K562 (cell line): Measurements from ENCODE around the gene BEND6. TPM values are rescaled to one million over a fixed set of nuclear protein-coding genes. Genes with fewer than 3 reads are reported as not detected.

Experiments used
- ATAC-seq: fragments of 200-7000 bp; cut with Tn5 transposase; 3 replicates; pipeline ENCODE4 v1.9.1; 2020; ENCODE audit warnings: moderate library complexity
- BruUV-seq: library from RNA; stranded (reverse); fragments of 400-500 nt; replicated peaks from 2 replicates; lab custom pipeline; 2021; lab: Mats Ljungman, UMichigan
- CTCF ChIA-PET: fragments of 300-600 bp; formaldehyde crosslinking; extraction: SDS; loops from one replicate; lab custom pipeline; 2021; ENCODE audit warnings: low intra/inter-chr PET ratio; lab: Yijun Ruan, JAX
- POLR2A ChIA-PET: fragments of 300-600, 350-650 bp; sonication (Branson Sonifier 250); formaldehyde crosslinking; extraction: SDS; loops from one replicate; lab custom pipeline; 2021; ENCODE audit warnings: antibody characterized with exemption, inconsistent platforms; lab: Yijun Ruan, JAX
- DNase-seq, 4 experiments: peaks; one replicate each; pipeline versions ENCODE4 v3.0.0 to v3.0.0-alpha.2; 2011 to 2018; ENCODE audit warnings: low spot score in 3 of 4, mixed read lengths in 3 of 4; ENCODE audit errors: extremely low read depth in 1 of 4
- FAIRE-seq: peaks from 2 replicates; lab custom pipeline; 2011; peaks lifted over from hg19 to GRCh38; lab: Jason Lieb, UNC
- H2AFZ ChIP-seq: 2 replicates; pipeline ENCODE4 v1.6.0; 2011; ENCODE audit warnings: low read depth, low read length, control low read depth, inconsistent platforms
- H3K27ac ChIP-seq: fragments of 200-600 bp; 3 replicates; pipeline ENCODE4 v1.8.0; 2011; ENCODE audit warnings: low read depth, mild to moderate bottlenecking, control low read depth, inconsistent platforms, low read length, moderate library complexity, mixed read lengths; ENCODE audit errors: extremely low read depth
- H3K27me3 ChIP-seq, 2 experiments: fragments of 300-600 bp in 1 of 2; 2 replicates in 1 of 2; 3 replicates in 1 of 2; pipeline versions ENCODE4 v1.6.0 to v1.8.0; 2011; ENCODE audit warnings: inconsistent platforms in 2 of 2, low read length in 2 of 2, mild to moderate bottlenecking in 1 of 2, mixed read lengths in 1 of 2, moderate library complexity in 1 of 2; ENCODE audit not compliant: control insufficient read depth in 2 of 2, insufficient read depth in 2 of 2
- H3K36me3 ChIP-seq: fragments of 300-600 bp; 3 replicates; pipeline ENCODE4 v1.8.0; 2011; ENCODE audit warnings: mild to moderate bottlenecking, low read length, inconsistent platforms; ENCODE audit not compliant: control insufficient read depth, insufficient read depth
- H3K4me1 ChIP-seq, 2 experiments: fragments of 200-600 bp in 1 of 2; replicated peaks in 1 of 2; 2 replicates in 1 of 2; 3 replicates in 1 of 2; pipeline versions ENCODE4 v1.5.1 to v1.8.0; 2011; ENCODE audit warnings: inconsistent platforms in 2 of 2, low read length in 2 of 2, mild to moderate bottlenecking in 1 of 2, mixed read lengths in 1 of 2, moderate library complexity in 1 of 2; ENCODE audit not compliant: control insufficient read depth in 2 of 2, insufficient read depth in 2 of 2
- H3K4me2 ChIP-seq: 2 replicates; pipeline ENCODE4 v1.6.1; 2011; ENCODE audit warnings: low read length, control low read depth, inconsistent platforms, mixed read lengths; ENCODE audit not compliant: insufficient read depth
- H3K4me3 ChIP-seq: fragments of 200-600 bp; sonication (generic), shearing (Covaris generic); 2 replicates; pipeline ENCODE4 v1.5.1; 2016; ENCODE audit warnings: control low read depth, inconsistent platforms
- H3K79me2 ChIP-seq: fragments of 200-600 bp; 3 replicates; pipeline ENCODE4 v1.8.0; 2011; ENCODE audit warnings: low read length, inconsistent platforms; ENCODE audit not compliant: control insufficient read depth, insufficient read depth
- H3K9ac ChIP-seq, 2 experiments: 2 replicates each; pipeline versions ENCODE4 v1.6.0 to v1.6.1; 2011; ENCODE audit warnings: low read depth in 2 of 2, low read length in 2 of 2, control low read depth in 1 of 2, inconsistent platforms in 1 of 2, mild to moderate bottlenecking in 1 of 2, mixed read lengths in 1 of 2; ENCODE audit not compliant: insufficient read depth in 1 of 2
- H3K9me1 ChIP-seq: one replicate; pipeline ENCODE4 v1.6.0; 2011; ENCODE audit warnings: inconsistent platforms, mild to moderate bottlenecking, low read length, moderate library complexity; ENCODE audit not compliant: control insufficient read depth, insufficient read depth
- H3K9me3 ChIP-seq: replicated peaks from 2 replicates; pipeline ENCODE4 v1.5.1; 2011; ENCODE audit warnings: low read depth, low read length, inconsistent platforms; ENCODE audit not compliant: control insufficient read depth, insufficient read depth
- H4K20me1 ChIP-seq: replicated peaks from 2 replicates; pipeline ENCODE4 v1.6.1; 2011; ENCODE audit warnings: low read length, inconsistent platforms, mixed read lengths; ENCODE audit not compliant: control insufficient read depth, insufficient read depth
- ARNT ChIP-seq, 2 experiments: fragments of 450-650 bp; IDR thresholded peaks; 2 replicates each; pipeline ENCODE4 v1.6.1; 2016; ENCODE audit warnings: mild to moderate bottlenecking in 1 of 2
- CGGBP1 ChIP-seq: fragments of 250-450 bp; sonication (Bioruptor Pico); IDR thresholded peaks from 2 replicates; pipeline ENCODE4 v1.9.0; 2021; ENCODE audit warnings: mild to moderate bottlenecking
- KLF16 ChIP-seq: IDR thresholded peaks from 2 replicates; pipeline ENCODE4 v1.6.1; 2016; ENCODE audit warnings: antibody characterized with exemption
- TEAD2 ChIP-seq: fragments of 450-650 bp; IDR thresholded peaks from 2 replicates; pipeline ENCODE4 v1.6.1; 2016; ENCODE audit warnings: missing genetic modification characterization, control low read depth, missing compliant biosample characterization
- ZMIZ1 ChIP-seq, 2 experiments: fragments of 150-350 bp in 1 of 2; IDR thresholded peaks; 2 replicates each; pipeline ENCODE4 v1.6.1; 2012 to 2016; ENCODE audit warnings: low read depth in 2 of 2, low read length in 2 of 2, mild to moderate bottlenecking in 1 of 2, moderate library complexity in 1 of 2
- ZNF778 ChIP-seq: fragments of 450-650 bp; formaldehyde crosslinking; IDR thresholded peaks from 2 replicates; pipeline ENCODE4 v1.4.0; 2020; ENCODE audit warnings: mild to moderate bottlenecking, moderate library complexity
- WGBS: fragments of 100-300 bp; shearing (Covaris generic); methylation state at CpG from one replicate; pipeline ENCODE4 v1.1.6; 2016; ENCODE audit warnings: low coverage, mixed read lengths; ENCODE audit not compliant: insufficient coverage; ENCODE audit errors: missing lambda C conversion rate; 5-methylcytosine and 5-hydroxymethylcytosine counted together
- in situ Hi-C: fragments of 300-500 bp; cut with MboI; formaldehyde crosslinking; loops from 4 replicates; pipeline ENCODE4 v1.15.0; 2018; ENCODE audit warnings: inconsistent platforms, mixed read lengths
- intact Hi-C: fragments of 100-400 bp; cut with micrococcal nuclease; formaldehyde crosslinking; loops from 2 replicates; pipeline ENCODE4 v1.14.2; 2022
- polyA plus RNA-seq, 8 experiments: library from polyadenylated mRNA; depleted of rRNA in 4 of 8; stranded (reverse) in 5 of 8; unstranded in 3 of 8; fragments of >200 nt; fragmentation: Nextera tagmentation in 2 of 8; fragmentation: Illumina TruSeq in 1 of 8; extraction: Ambion mirVana in 2 of 8; extraction: Trizol in 1 of 8; gene quantifications; 2 replicates each; pipeline versions ENCODE4 v1.2.1 to v1.2.3, GENCODE V29; 2011 to 2014; ENCODE audit warnings: inconsistent platforms in 1 of 8, missing spikeins in 1 of 8
- total RNA-seq, 7 experiments: library from RNA; depleted of rRNA in 6 of 7; stranded (reverse); fragments of >200 nt in 6 of 7; fragmentation: Illumina TruSeq in 2 of 7; extraction: Trizol in 2 of 7; gene quantifications; 2 replicates each; pipeline versions ENCODE4 v1.2.1 to v1.2.3, GENCODE V29; 2011 to 2021; ENCODE audit warnings: low replicate concordance in 1 of 7

Gene BEND6
- total and polyA plus RNA-seq, 9 of the 15 experiments (the other 6 are each of a cell fraction or from before 2014, with no cell fraction given) = 0.37 to 4.0 (median 1.1) TPM

GRCh38 chr6:56996401-56996800, 41.5 kb downstream of the BEND6 start:
- ATAC-seq = no peak
- peaks cover 0 to 4% of the 10 kb centered on the region in 2 experiments; a peak in 1 of 5 replicates for H3K27me3 ChIP-seq
- no peaks in the 10 kb centered on the region for H3K36me3 ChIP-seq
- FAIRE-seq = no peak
- H4K20me1 ChIP-seq = no peaks in the 10 kb centered on the region
- 9% methylated on average over 1 of the region's 1 CpG for WGBS
- no peak overlapping the region for H3K27ac ChIP-seq
- no peaks in the 10 kb centered on the region for H3K79me2 ChIP-seq
- no peaks in the 10 kb centered on the region for H3K9me1 ChIP-seq
- no peak for DNase-seq
- no peak overlapping the region for H3K4me3 ChIP-seq
- CTCF ChIA-PET = no interaction called here
- no peaks in the 10 kb centered on the region for H3K4me1 ChIP-seq
- no peak overlapping the region for H3K4me2 ChIP-seq
- H2AFZ ChIP-seq = no peak overlapping the region
- BruUV-seq = no TSS peak
- POLR2A ChIA-PET = no interaction called here
- in situ Hi-C loops (no loop called here), intact Hi-C loops (no loop called here)
- H3K9me3 ChIP-seq = no peaks in the 10 kb centered on the region
- no peak for TF ChIP-seq TEAD2 (tag)
- no peak for TF ChIP-seq ZNF778 (CRISPR knock-in tag)
- no peak for TF ChIP-seq KLF16
- no peak for TF ChIP-seq ZMIZ1 (IDR thresholded peaks at IDR 0.05; ENCODE audit: low read depth in 2 of 2, low read length in 2 of 2)
- no peak for TF ChIP-seq ARNT (IDR thresholded peaks at IDR 0.05)
- no peak for TF ChIP-seq CGGBP1 (CRISPR knock-in tag)
- no peak overlapping the region for H3K9ac ChIP-seq
